Mucosa of gallbladder (tissue), 1 donor: ENCODE data around the gene UNC119. TPM values are rescaled to one million over a fixed set of nuclear protein-coding genes. Genes with fewer than 3 reads are reported as not detected.
"Not testable (repeated sequence)": the region's sequence is repeated elsewhere in the genome, so short reads cannot be mapped to it uniquely, and the experiment has no call there.

ENCODE experiments used
- DNase-seq: peaks from one replicate; pipeline ENCODE4 v3.0.0-alpha.2; 2020; ENCODE audit warnings: low spot score
- total RNA-seq: library from RNA; stranded (reverse); gene quantifications from one replicate; pipeline ENCODE4 v1.2.1, GENCODE V29; 2021
- donor health status: DM: no; HTN: no; CAD: no.

The UNC119 gene
- 44.0 TPM for total RNA-seq

DNA sequence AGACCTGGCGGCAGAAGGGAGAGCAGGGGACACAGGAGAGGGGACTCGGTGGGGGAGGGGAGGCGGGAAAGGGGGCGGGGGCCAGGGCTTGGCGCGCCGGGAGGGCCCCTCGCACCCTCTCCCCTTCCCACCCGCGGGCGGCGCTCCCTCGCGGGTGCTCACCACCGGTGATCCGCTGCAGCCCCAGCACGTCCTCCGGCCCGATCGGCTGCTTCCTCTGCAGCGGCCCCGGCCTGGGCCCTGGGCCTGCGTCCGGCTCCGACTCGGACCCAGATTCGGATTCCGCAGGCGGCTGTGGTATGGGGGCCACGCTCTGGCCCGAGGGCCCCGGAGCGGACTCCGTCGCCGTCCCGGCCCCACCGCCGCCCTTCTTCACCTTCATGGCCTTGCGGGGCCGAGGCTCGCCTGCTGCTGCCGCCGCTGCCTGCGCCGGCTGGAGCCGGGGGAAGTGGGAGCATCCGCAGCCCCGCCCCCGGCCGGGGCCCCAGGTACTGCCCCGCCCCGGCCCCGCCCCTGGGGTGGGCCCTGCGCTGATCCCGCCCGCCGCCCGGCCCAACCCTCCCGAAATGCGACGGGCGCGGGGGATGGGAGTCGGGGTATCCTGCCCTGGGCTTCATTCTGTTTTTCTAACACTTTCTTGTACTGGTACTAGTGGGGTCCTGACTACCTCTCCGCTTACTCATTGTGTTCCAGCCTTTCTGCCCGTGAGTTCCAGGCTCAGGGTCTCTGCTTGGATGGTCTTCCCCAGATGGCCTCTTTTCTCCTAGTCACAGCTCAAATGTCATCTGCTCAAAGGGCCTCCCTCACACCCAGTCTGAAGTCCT, at the start of gene UNC119:
Gene UNC119 (minus strand): TSS at position 449 of the 824 bp plus-strand sequence. CDS start 67 bp downstream, at position 382.
- DNase-seq: peak; percentile 74

DNA sequence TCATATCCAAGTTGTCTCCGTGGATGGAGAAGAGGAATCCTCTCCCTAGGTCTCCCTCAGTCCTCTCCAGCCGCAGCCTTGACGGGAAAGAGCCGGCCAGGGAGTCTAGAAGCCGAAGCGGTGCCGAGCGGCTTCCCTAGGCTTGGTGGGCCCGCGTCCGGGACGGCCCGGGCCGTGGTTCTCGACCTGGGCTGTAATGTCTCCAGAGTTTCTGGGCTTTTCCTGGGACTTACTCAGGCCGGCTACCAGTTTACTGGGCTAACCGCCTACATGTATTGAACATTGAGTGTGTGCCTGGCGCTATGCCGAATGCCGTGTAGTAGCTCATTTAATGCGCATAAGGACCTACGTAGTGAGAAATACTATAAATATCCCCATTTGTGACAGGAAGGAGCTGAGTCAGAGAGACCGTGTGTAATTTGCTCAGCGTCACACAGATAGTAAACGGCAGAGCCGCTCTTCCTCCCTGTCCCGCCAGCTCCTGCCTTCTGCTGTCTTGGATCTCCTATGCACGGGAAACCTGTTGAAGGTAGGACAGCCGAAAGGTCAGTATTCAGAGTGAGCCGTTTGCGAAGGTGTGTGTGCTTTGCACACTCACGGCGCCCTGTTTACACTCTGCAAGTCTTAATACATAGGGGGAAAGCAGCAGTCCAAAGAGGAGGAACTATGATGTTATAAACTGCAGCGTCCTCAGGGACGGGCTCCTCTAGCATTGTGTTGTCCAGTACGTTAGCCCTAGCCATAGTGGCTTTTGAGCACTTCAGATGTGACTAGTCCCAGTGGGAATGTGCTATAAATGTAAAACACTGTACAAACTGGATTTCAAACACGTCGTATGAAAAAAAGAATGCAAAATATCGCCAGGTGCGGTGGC, 47.1 kb upstream of the UNC119 start:
- peak; percentile 52 for DNase-seq

DNA sequence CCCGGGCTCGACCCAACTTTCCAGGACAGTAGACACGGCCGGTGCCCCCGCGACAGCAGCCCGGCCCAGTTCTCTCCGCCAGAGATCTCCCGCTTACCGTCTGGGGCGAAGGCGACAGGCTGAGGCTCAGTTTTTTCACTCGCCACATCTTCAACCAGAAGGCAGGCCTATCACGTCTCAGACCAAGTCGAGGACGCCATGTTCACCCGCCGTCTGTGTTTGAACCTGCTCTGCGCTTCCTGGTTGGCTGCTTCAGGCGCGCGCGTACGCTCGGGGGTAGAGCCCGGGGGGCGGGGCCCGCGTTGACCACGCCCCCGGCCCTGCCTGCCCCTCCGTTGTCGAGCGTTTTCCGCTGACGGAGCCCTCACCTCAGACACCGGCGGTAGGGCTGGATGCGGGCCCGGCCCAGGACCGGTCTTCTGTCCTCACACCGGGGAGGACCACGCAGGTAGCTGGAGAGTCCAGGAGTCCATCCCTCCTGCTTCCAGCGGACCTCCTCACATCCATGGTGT, 46.4 kb upstream of the UNC119 start, which contains the start of gene SPAG5:
Gene SPAG5 (minus strand): TSS at position 227 of the 512 bp plus-strand sequence. CDS start 79 bp downstream, at position 148.
- peak; percentile 94 for DNase-seq

DNA sequence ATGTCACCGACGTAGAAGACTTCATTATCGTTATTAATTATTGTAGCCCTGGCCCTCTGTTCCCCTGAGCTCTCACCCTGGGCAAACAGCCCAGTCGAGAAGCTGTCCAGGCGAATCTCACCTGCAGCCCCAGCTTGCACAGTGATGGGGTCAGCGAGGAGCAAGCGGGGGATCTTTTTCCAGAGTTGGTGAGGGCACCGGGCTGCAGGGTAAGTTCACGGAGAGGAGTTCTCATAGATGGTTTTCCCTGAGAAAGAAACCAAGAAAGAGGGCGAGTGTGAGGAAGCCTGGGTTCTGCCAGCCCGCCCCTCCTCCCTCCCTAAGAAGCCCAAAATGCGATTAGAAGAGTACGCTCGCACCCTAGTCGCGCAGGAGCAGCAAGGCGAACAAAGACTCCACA, 46.0 kb upstream of the UNC119 start:
- no peak for DNase-seq

DNA sequence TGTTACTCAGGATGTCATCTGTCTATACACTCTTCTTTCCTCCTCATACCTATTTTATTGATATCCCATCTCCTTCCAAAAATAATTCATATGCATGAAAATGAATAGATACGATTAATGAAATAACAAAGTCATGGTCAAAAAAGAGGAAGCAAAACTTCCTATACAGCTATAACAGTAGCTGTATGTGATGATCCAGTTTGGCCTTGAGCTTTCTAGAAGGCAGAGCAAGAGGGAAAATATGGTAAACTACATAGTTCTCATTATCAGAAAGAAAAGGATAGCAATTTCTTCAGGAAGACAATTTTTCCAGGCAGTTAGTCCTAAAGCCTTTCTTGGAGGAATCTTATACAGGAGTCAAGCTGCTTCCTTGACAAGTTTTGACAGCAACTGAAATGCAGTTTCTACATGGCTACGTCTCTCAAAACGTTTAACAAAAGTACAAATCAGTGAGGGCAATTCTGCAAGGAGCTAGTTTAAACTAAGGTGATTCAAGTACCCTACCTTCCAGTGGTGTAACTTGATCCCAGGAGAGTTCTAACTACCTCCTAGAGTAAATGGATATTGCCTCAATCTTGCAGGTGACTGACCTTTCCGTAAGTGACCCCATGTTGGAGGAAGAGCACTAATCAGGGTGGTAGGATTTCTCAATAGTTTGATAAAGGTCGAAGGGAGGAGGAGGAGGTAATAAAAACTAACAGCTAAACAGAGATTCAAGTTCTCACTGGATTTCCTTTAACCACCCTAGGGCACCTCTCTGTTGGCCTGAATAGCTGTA, 45.4 kb upstream of the UNC119 start:
- DNase-seq: no peak

DNA sequence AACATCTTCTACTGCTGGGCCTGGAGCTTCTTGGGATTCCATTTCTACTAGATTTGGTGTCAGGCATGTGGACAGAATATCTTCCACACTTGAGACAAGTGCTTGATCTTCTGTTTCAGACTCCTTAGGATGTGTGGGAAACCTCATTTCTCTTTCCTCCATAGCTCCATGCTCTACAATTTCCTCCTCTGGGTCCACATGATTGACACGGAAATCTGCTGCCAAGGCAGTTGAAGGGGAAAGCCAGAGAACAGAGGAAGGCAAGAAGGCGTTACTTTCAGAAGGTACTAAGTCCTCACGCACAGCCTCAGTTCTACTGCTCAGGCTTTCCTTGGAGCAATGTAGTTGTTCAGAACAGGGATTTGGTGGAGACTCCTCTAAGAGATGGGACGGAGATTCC, 39.8 kb upstream of the UNC119 start:
- DNase-seq: no peak

DNA sequence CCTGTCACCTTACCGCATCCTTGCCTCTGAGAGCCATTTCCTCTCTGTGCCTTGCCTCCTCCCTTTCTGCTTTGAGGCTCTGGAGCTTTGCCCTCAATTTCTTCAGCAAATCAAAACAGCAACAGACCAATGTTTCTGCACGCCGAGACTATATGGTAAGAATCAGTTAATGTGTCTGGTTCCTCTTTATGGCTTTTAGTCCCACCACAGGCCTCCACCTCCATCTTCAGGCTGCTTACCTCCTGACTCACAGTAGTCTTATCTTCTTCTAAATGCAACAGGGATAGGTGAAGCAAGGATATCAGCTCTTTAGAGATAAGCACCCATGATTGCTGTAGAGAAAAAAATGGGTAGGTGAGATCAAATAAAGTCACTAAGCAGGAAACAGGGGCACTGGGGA, 33.4 kb upstream of the UNC119 start:
- no peak for DNase-seq

DNA sequence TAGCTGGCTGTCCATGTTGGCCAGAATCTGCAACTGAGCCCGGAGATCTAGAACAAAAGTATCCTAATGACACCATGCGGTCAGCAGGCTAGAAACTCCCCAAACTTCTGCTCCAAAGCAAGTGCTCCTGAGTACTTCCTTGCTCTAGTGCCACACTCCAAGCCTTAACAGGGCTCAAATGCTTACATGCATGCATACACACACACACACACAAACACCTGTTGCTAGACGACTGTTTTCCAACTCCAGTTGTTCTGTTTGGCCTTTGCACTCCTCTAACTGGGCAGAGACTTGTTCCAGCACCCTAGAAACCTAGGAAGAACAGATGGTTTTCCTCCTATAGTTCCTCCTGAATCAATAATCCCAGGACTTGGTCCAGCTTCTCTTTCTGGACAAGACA, 32.0 kb upstream of the UNC119 start:
- no peak for DNase-seq

DNA sequence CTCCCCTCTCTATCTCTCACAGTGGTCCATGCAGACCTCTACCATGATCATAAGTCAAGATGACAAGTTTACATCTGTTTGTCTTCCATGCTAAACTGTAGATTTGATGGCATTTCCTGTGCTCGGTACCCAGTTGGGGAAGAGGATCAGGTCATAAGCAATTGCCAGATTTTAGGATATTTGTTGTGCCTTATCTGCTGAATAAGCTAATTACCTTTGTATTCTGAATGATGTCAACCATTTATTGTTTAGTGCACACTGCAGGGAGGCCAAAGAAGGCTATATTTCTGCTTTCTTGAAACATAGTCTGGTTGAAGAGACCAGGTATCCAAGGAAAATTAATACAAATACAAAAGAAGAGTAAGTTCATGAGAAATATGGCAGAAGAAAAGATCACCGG, 30.1 kb upstream of the UNC119 start:
- no peak for DNase-seq

DNA sequence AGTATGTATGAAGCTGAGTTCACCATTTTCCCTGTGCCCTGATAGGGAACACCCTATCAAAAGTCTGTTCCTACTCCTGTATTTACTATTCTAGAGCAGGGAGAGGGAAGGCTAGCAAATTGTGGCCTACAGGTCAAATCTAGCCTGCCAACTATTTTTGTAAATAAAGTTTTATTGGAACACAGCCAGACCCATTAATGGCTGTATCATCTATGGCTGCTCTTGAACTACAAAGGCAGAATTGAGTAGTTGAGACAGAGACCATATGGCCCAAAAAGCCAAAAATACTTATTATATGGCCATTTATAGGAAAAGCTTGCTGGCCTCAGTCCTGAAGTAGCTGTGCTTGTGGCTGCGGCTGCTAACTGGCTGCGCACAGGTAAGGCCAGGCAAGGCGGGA, 28.5 kb upstream of the UNC119 start:
- no peak for DNase-seq

DNA sequence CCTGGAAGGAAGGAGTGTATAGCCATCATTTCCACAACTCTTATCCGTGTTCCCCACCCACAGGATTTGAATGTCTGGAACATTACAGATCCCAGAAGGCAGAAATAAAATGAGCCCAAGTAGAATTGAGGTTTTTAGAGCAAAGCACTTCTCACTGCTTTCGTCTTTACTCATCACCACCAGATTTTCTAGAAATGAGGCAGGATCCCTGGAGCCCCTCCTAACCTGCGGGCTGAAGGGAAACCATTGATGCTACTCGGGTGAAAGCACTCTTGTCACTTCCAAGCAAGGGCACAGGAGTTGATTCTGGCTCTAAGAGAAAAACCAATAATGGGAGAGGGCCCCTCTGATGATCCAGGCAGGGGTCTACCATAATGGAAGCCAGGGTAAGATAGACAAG, 27.1 kb upstream of the UNC119 start:
- no peak for DNase-seq

DNA sequence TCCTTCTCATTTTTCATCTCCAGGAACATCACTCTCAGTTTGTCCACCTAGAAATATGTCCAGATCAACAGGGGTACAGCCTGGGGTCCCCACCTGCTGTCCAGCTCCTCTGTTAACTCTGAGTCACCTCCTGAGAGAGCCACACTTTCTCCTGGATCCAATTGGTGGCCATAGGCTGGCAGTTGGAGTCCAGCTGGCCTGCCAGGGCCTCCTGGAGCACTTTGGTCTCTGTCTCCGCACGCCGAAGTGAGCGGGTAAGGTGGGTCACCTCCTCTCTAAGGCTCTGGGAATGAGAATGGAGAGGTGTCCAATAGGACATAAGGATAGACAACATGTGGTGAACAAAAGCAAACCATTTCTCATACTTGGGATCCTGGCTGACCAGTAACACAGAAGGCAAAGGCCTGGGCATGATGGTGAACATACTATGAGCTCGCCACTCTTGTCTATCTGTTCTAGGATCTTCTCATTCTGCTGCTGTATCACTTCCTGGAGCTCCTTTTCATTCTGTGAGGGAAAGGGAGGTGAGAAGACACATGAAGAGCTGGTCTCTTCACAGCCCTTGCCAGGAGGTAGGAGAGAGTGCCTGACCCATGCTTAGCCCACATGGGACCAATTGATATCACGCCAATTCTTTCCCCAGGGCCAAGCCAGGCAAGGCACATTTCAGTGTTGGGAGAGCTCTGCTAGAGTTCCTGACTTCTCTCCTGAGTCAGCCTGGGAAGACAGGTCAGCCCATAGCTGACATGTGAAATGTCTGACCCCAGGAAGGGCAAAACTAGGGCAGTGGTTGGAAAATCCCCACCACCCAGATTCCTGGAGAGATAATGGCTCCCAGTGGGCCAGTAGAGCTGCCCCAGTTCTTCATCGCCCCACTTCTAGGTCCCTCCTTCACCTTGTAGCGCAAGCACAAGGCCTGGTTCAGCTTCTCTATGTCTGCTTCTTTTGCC, 26.1 kb upstream of the UNC119 start:
- DNase-seq: no peak

DNA sequence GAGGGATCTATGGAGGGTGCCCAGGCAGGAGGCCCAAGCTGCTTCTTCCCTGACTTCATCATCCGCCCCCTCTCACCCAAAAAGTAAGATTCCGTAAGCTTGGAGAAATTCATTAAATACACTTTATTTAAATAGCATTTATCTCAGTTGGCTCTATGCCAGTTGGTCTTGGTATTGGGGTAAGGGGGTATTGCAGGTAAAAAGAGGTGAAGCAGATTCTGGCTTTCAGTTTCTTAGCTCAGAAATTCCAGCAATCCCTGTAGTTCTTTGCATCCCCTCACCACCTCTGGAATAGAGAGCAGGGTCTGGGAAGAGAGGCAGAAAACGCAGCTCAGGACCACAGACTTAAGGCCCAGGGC, 25.0 kb upstream of the UNC119 start:
- DNase-seq: no peak

DNA sequence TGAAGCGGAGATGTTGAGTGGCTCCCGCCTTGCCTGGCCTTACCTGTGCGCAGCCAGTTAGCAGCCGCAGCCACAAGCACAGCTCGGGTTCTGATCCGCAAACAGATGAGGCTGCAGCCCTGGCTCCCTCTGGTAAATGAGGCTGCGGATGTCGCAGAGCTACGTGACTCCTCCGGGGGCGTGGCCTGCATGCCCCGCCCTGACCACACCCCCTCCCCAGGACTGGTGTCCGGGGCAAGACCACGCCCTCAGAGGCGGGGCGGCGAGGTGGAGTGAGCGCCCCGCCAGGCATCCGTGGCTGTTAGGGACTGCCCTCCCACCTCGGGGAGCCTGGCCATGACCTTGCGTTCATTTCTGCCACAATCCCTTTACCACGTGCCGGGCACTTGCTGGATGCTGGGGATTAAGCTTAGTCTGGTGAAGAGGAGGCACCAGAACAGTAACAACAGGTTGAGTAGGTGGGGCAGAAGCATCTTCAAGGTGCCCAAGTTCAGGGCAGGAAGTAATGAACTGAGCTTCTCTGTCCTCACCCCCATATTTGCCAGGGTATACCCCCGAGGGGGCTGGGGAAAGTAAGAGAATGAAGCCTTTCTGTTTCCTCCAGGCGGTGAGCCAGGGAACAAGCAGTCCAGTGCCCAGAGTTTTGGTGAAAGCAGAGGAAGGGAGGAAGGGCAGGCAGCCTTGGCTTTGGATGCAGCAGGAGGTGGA, 24.5 kb upstream of the UNC119 start, which contains the start of gene ALDOC:
Gene ALDOC (minus strand): TSS at position 138 of the 708 bp plus-strand sequence. CDS start 1,363 bp downstream, outside the sequence.
- peak; percentile 97 for DNase-seq

DNA sequence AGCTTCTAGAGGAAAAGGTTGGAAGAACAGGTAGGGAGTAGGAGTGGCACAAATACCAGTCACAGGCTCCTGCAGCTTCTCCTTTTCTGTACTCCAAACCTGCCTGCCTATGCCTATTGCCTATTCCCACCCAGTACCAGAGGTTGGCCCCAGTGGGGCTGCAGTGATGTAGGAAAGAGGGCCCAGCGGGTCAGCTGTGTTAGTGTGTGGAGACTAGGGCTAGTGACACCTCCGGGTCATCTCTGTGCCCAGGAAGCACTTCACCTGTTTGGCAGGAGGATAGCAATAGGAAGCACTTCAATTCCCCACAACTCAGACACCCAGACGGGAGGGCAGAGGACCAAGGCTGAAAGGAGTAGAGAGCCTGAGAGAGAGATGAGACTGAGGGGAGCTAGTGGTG, 23.6 kb upstream of the UNC119 start:
- DNase-seq: not testable (repeated sequence)

DNA sequence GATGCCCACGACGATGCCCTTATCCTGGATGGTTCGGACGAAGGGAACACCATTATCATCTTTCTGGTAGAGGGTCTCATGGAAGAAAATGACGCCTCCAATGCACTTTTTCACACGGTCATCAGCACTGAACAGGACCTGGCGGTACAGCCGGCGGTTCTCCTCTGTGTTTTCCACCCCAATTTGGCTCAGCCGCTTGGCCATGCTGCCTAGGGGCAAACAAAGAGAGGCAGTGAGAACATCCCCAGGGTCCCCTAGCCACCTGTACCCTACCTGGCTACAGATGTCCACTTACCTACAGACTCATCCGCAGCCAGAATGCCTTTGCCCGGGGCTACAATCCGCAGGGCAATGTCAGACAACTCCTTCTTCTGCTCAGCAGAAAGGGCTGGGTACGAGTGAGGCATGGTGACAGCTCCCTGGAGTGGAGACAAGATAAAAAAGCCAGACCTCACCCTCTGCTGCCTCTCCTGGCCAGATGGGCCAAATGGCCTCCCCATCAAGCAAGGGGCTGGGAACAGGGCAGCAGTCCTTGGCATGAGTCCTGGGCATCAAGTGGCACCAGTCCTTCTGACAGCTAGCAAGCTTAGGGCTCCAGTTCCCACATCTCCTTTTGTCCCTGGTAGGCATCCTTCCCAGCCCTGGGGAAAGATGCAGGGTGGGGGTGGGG, 22.8 kb upstream of the UNC119 start:
- no peak for DNase-seq

DNA sequence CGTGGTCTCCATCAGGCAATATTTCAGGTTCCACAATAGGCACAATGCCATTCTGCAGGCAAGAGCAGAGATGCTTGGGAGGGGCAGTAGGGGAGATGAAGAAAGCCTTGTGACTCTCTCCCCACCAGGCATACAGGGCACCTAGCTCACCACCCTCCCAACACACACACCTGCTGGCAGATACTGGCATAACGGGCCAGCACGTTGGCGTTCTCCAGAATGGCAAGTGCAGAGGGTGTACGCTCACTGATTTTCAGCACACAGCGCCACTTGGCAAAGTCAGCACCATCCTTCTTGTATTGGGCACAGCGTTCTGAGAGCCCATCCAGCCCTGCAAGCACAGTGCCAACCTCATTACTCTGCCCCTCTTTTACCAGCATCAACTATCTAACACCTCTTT, 22.1 kb upstream of the UNC119 start:
- no peak for DNase-seq

DNA sequence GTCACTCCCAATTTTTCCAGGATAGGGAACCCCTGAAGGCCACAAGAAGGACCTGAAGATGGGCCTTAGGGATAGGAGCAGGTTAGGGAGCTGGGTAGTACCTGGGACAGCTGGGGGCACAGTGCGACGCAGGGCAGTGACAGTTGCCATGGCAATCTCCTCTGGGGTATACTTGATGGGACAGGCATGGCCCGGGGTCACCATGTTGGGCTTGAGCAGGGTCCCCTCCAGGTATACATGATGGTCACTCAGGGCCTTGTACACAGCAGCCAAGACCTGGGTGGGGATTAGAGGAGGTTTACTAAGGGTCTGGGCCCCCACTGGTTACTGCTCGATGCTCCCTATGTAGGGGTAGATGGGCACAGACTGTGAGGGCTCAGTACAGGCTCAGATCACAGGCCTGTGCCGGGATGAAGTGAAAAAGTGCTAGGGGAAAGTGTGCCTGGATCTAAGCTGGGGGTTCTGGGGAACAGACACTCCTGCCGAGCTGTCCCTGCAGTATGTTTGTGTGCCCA, 21.6 kb upstream of the UNC119 start:
- no peak for DNase-seq

DNA sequence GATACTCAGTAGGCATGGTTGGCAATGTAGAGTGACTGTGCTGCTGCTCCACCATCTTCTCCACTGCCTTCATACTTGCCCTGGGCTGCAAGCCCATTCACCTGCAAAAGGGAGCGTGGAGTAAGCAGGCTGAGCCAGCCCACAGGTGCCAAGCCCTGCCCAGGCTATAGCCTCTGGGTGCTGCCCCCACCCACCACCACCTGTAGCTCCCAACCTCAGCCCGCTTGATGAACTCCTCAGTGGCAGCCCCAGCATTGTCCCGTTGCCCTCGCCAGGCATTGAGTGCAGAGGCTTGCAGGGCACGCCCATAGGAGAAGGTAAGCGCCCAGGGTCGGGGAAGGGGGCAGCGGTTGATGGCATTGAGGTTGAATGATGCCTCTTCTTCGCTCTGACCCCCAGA, 21.1 kb upstream of the UNC119 start:
- DNase-seq: no peak
